Loucy (cell line): ENCODE measurements around the gene WFIKKN1.

Experiments
- H2AFZ ChIP-seq: fragments of 200-600 bp; sonication (generic); 2 replicates; pipeline ENCODE4 v1.6.0; 2016; ENCODE audit warnings: antibody characterized with exemption, mild to moderate bottlenecking, low read length, moderate library complexity
- H3F3A ChIP-seq: fragments of 200-600 bp; 2 replicates; pipeline ENCODE4 v1.6.0; 2016; ENCODE audit warnings: antibody characterized with exemption, low read depth, mild to moderate bottlenecking
- H3K27me3 ChIP-seq: fragments of 200-600 bp; sonication (generic); 2 replicates; pipeline ENCODE4 v1.6.1; 2014; ENCODE audit warnings: low read length, mild to moderate bottlenecking; ENCODE audit not compliant: insufficient read depth, poor library complexity, severe bottlenecking
- H3K36me3 ChIP-seq: fragments of 200-600 bp; sonication (generic); 2 replicates; pipeline ENCODE4 v1.6.1; 2016; ENCODE audit warnings: low read length; ENCODE audit not compliant: insufficient read depth
- H3K4me1 ChIP-seq: fragments of 200-600 bp; sonication (generic); 2 replicates; pipeline ENCODE4 v1.5.1; 2014; ENCODE audit warnings: low read length, mild to moderate bottlenecking; ENCODE audit not compliant: insufficient read depth, poor library complexity, severe bottlenecking
- H3K4me2 ChIP-seq: fragments of 200-600 bp; sonication (generic); 2 replicates; pipeline ENCODE4 v1.6.0; 2014; ENCODE audit warnings: antibody characterized with exemption, low read length, low read depth, mild to moderate bottlenecking; ENCODE audit not compliant: poor library complexity, severe bottlenecking
- H3K4me3 ChIP-seq: fragments of 200-600 bp; sonication (generic); 2 replicates; pipeline ENCODE4 v1.5.1; 2014; ENCODE audit warnings: low read length, mild to moderate bottlenecking, mixed read lengths; ENCODE audit not compliant: poor library complexity, severe bottlenecking
- H3K79me2 ChIP-seq: fragments of 200-600 bp; sonication (generic); 2 replicates; pipeline ENCODE4 v1.6.1; 2014; ENCODE audit warnings: low read length; ENCODE audit not compliant: insufficient read depth
- H3K9ac ChIP-seq: fragments of 200-600 bp; sonication (generic); 2 replicates; pipeline ENCODE4 v1.6.0; 2014; ENCODE audit warnings: mild to moderate bottlenecking, low read depth, low read length, moderate library complexity; ENCODE audit not compliant: poor library complexity, severe bottlenecking
- H3K9me2 ChIP-seq: fragments of 200-600 bp; sonication (generic); replicated peaks from 2 replicates; pipeline ENCODE4 v1.6.1; 2016; ENCODE audit warnings: low read depth, low read length, mixed read lengths
- H3K9me3 ChIP-seq: fragments of 200-600 bp; sonication (generic); 2 replicates; pipeline ENCODE4 v1.6.1; 2014; ENCODE audit warnings: mild to moderate bottlenecking, antibody characterized with exemption, low read length, low read depth; ENCODE audit not compliant: insufficient read depth
- H4K20me1 ChIP-seq: fragments of 200-600 bp; sonication (generic); 2 replicates; pipeline ENCODE4 v1.6.0; 2014; ENCODE audit warnings: antibody characterized with exemption, low read length, mild to moderate bottlenecking; ENCODE audit not compliant: insufficient read depth, poor library complexity, severe bottlenecking
- CTCF ChIP-seq: fragments of 200-600 bp; sonication (generic); conservative IDR thresholded peaks from 2 replicates; pipeline ENCODE4 v1.5.1; 2014; ENCODE audit warnings: mild to moderate bottlenecking, antibody characterized with exemption, low read length
- EZH2phosphoT487 ChIP-seq: fragments of 200-600 bp; IDR thresholded peaks from 2 replicates; pipeline ENCODE4 v1.6.1; 2018; ENCODE audit warnings: antibody characterized with exemption, mild to moderate bottlenecking, moderate library complexity, borderline replicate concordance

Gene WFIKKN1

GRCh38 chr16:674214-674881 lies 43.6 kb downstream of the WFIKKN1 start:
- no peaks in the 10 kb centered on the region for H3F3A ChIP-seq
- H4K20me1 ChIP-seq: no peaks in the 10 kb centered on the region
- H3K27me3 ChIP-seq: no peaks in the 10 kb centered on the region
- no peaks in the 10 kb centered on the region for H3K9me3 ChIP-seq
- TF ChIP-seq CTCF: no peak
- no peak for TF ChIP-seq EZH2phosphoT487
- no peak overlapping the region for H3K9ac ChIP-seq
- peaks cover 3% of the 10 kb centered on the region; the same call in 1 of the 2 replicates for H3K79me2 ChIP-seq
- no peak overlapping the region for H3K4me3 ChIP-seq
- H3K36me3 ChIP-seq: no peaks in the 10 kb centered on the region
- no peak overlapping the region for H3K4me2 ChIP-seq
- no peaks in the 10 kb centered on the region for H3K9me2 ChIP-seq
- H2AFZ ChIP-seq: no peak overlapping the region
- H3K4me1 ChIP-seq: peaks cover 2% of the 10 kb centered on the region

GRCh38 chr16:674968-675883 lies 44.4 kb downstream of the WFIKKN1 start, which contains the start of gene RHBDL1:
RHBDL1 (plus strand) TSS chr16:675671; CDS start chr16:675791, 120 bp downstream.
- Histone ChIP-seq H3K4me1 (peaks cover 4% of the 10 kb centered on the region), H3K4me2 (no peak within 1 kb of the TSS), H3K4me3 (no peak within 1 kb of the TSS), H3K9ac (no peak within 1 kb of the TSS), H3K9me2 (no peaks in the 10 kb centered on the region), H3K9me3 (no peaks in the 10 kb centered on the region), H3K79me2 (no peaks in the 10 kb centered on the region), H2AFZ (no peak within 1 kb of the TSS), H3K36me3 (no peaks in the 10 kb centered on the region), H4K20me1 (no peaks in the 10 kb centered on the region), H3K27me3 (no peaks in the 10 kb centered on the region), H3F3A (no peaks in the 10 kb centered on the region)
- TF ChIP-seq EZH2phosphoT487 (no peak), CTCF (no peak)

- H3K4me2 ChIP-seq: no peak overlapping the region
- H4K20me1 ChIP-seq: no peaks in the 10 kb centered on the region
- H3K4me3 ChIP-seq: no peak overlapping the region
- no peaks in the 10 kb centered on the region for H3K27me3 ChIP-seq
- H3F3A ChIP-seq: no peaks in the 10 kb centered on the region
- no peak overlapping the region for H3K9ac ChIP-seq
- H3K79me2 ChIP-seq: peaks cover 4% of the 10 kb centered on the region; the same call in 1 of the 2 replicates
- H3K4me1 ChIP-seq: peaks cover 4% of the 10 kb centered on the region
- H3K36me3 ChIP-seq: no peaks in the 10 kb centered on the region
- TF ChIP-seq CTCF (no peak), EZH2phosphoT487 (no peak)
- H2AFZ ChIP-seq: no peak overlapping the region
- H3K9me3 ChIP-seq: no peaks in the 10 kb centered on the region
- H3K9me2 ChIP-seq: no peaks in the 10 kb centered on the region
Observed at GRCh38 chr16:675884-676564, 45.2 kb downstream of the WFIKKN1 start.
